ENCODE results near the gene CIAO2B. TPM values are rescaled to one million over a fixed set of nuclear protein-coding genes. Genes with fewer than 3 reads are reported as not detected.

The CIAO2B gene
- total RNA-seq, 1 donor from 2014 or later, result 54.5 TPM

- Mint-ChIP-seq H3K36me3 (peaks cover 2% of the 10 kb centered on the region), H3K27me3 (ENCODE audit: low read depth) (peaks cover 59% of the 10 kb centered on the region), H3K9me3 (no peaks in the 10 kb centered on the region), H3K4me1 (peaks cover 15% of the 10 kb centered on the region), H3K4me3 (no peak overlapping the region), H3K27ac (no peak overlapping the region)
- no peak for DNase-seq (ENCODE audit: low spot score in 2 of 2, unreplicated experiment in 2 of 2)
- no peak for TF ChIP-seq CTCF (IDR thresholded peaks at IDR 0.05; ENCODE audit: unreplicated experiment)
Observed at GRCh38 chr16:66926961-66927436, 7.2 kb downstream of the CIAO2B start.

- Mint-ChIP-seq H3K27ac (no peak overlapping the region), H3K9me3 (no peaks in the 10 kb centered on the region), H3K27me3 (ENCODE audit: low read depth) (peaks cover 65% of the 10 kb centered on the region), H3K4me1 (peaks cover 15% of the 10 kb centered on the region), H3K4me3 (no peak overlapping the region), H3K36me3 (no peaks in the 10 kb centered on the region)
- DNase-seq (ENCODE audit: low spot score in 2 of 2, unreplicated experiment in 2 of 2), result no peak
- no peak for TF ChIP-seq CTCF (IDR thresholded peaks at IDR 0.05; ENCODE audit: unreplicated experiment)
Observed at GRCh38 chr16:66926171-66926947, 7.8 kb downstream of the CIAO2B start.

- TF ChIP-seq CTCF (IDR thresholded peaks at IDR 0.05; ENCODE audit: unreplicated experiment), result no peak
- H3K27ac Mint-ChIP-seq, result no peak within 1 kb of the TSS
- peaks cover 74% of the 10 kb centered on the region for H3K27me3 Mint-ChIP-seq (ENCODE audit: low read depth)
- peaks cover 15% of the 10 kb centered on the region for H3K4me1 Mint-ChIP-seq
- peak within 1 kb of the TSS; percentile 73 for H3K4me3 Mint-ChIP-seq
- H3K36me3 Mint-ChIP-seq, result no peaks in the 10 kb centered on the region
- no peak for DNase-seq (ENCODE audit: low spot score in 2 of 2, unreplicated experiment in 2 of 2)
- H3K9me3 Mint-ChIP-seq, result no peaks in the 10 kb centered on the region
Observed at GRCh38 chr16:66925322-66925840, 8.8 kb downstream of the CIAO2B start, which contains the start of gene RRAD. TSS of gene RRAD (minus strand) at chr16:66925535. CDS start at chr16:66925179, 356 bp downstream.

- Mint-ChIP-seq H3K4me3 (peak overlapping the region; percentile 73), H3K4me1 (peaks cover 15% of the 10 kb centered on the region), H3K9me3 (no peaks in the 10 kb centered on the region), H3K27ac (no peak overlapping the region), H3K36me3 (no peaks in the 10 kb centered on the region), H3K27me3 (ENCODE audit: low read depth) (peaks cover 80% of the 10 kb centered on the region)
- no peak for TF ChIP-seq CTCF (IDR thresholded peaks at IDR 0.05; ENCODE audit: unreplicated experiment)
- DNase-seq (ENCODE audit: low spot score in 2 of 2, unreplicated experiment in 2 of 2), result no peak
Observed at GRCh38 chr16:66924527-66925321, 9.5 kb downstream of the CIAO2B start.

GRCh38 chr16:66923866-66924265 lies 10.3 kb downstream of the CIAO2B start:
- Mint-ChIP-seq H3K27me3 (ENCODE audit: low read depth) (peaks cover 87% of the 10 kb centered on the region), H3K4me3 (no peak overlapping the region), H3K9me3 (no peaks in the 10 kb centered on the region), H3K36me3 (no peaks in the 10 kb centered on the region), H3K4me1 (peaks cover 15% of the 10 kb centered on the region), H3K27ac (no peak overlapping the region)
- no peak for DNase-seq (ENCODE audit: low spot score in 2 of 2, unreplicated experiment in 2 of 2)
- TF ChIP-seq CTCF (IDR thresholded peaks at IDR 0.05; ENCODE audit: unreplicated experiment), result no peak

All from mesothelial cell of epicardium (in vitro differentiated cells).